Ishikawa (cell line): ENCODE measurements around the gene SPG11.
"Not testable (repeated sequence)": the region's sequence is repeated elsewhere in the genome, so short reads cannot be mapped to it uniquely, and the experiment has no call there.

Source experiments
- FOXM1 ChIP-seq: IDR thresholded peaks from 2 replicates; pipeline ENCODE4 v1.6.1; 2012; ENCODE audit warnings: low read depth, borderline replicate concordance
- NFIC ChIP-seq: IDR thresholded peaks from 2 replicates; pipeline ENCODE4 v1.6.1; 2012
- TF ChIP-seq, protein P1 (sequence below): IDR thresholded peaks from 2 replicates; pipeline ENCODE4 v1.6.1; 2012

GRCh38 chr15:44544745-44545144 is 118.7 kb downstream of the SPG11 start:
- TF ChIP-seq, protein P1, sequence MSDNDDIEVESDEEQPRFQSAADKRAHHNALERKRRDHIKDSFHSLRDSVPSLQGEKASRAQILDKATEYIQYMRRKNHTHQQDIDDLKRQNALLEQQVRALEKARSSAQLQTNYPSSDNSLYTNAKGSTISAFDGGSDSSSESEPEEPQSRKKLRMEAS, result not testable (repeated sequence)
- TF ChIP-seq NFIC, FOXM1: not testable (repeated sequence)
